ENCODE results near the gene IGFALS. TPM values are rescaled to one million over a fixed set of nuclear protein-coding genes. Genes with fewer than 3 reads are reported as not detected.

The IGFALS gene
- total and polyA plus RNA-seq, 2 of the 4 experiments (the other 2 are of a cell fraction): not detected

GRCh38 chr16:1768767-1769401, 24.6 kb downstream of the IGFALS start:
- WGBS, 2 experiments (ENCODE audit: extremely low coverage in 2 of 2, insufficient read length in 1 of 2): 88% methylated on average over 6 of the region's 26 CpGs; no CpG with 5 or more reads in 1 of the 2 experiments

More at GRCh38 chr16:1768767-1769401, 24.6 kb downstream of the IGFALS start:
- Histone ChIP-seq H4K8ac (ENCODE audit: low read depth in 2 of 2, low read length in 2 of 2) (no peak overlapping the region), H3K36me3 (ENCODE audit: control insufficient read depth, insufficient read depth, low read length) (peaks cover 54% of the 10 kb centered on the region), H3K27ac (ENCODE audit: insufficient read depth, low read length) (no peak overlapping the region), H3K79me1 (ENCODE audit: low read depth in 1 of 2, low read length in 2 of 2) (peaks cover 7 to 32% of the 10 kb centered on the region in 2 experiments; a peak in 3 of 4 replicates), H4K20me1 (ENCODE audit: insufficient read depth, low read length) (peaks cover 25% of the 10 kb centered on the region), H3K18ac (ENCODE audit: low read depth, low read length) (no peak overlapping the region), H2AK9ac (replicated peaks; ENCODE audit: low read depth, low read length, poor library complexity) (no peak overlapping the region), H3K27me3 (ENCODE audit: control insufficient read depth, insufficient read depth, low read length) (no peaks in the 10 kb centered on the region), H3K4ac (ENCODE audit: low read depth, low read length) (no peak overlapping the region), H2BK20ac (ENCODE audit: low read depth, low read length) (no peak overlapping the region), H2BK120ac (ENCODE audit: low read depth, low read length) (no peak overlapping the region), H3K9me3 (ENCODE audit: control insufficient read depth, insufficient read depth, low read length) (no peaks in the 10 kb centered on the region), H3K56ac (ENCODE audit: extremely low read depth, insufficient read depth, low read length) (no peak overlapping the region), H3K14ac (replicated peaks; ENCODE audit: low read depth, low read length) (no peak overlapping the region), H3K4me1 (ENCODE audit: control insufficient read depth, insufficient read depth, low read length) (peaks cover 5% of the 10 kb centered on the region), H3K4me2 (ENCODE audit: low read depth, low read length) (no peak overlapping the region), H3K9me1 (ENCODE audit: insufficient read depth, low read length) (no peaks in the 10 kb centered on the region), H3K4me3 (ENCODE audit: insufficient read depth, low read depth, low read length) (no peak overlapping the region), H4K5ac (ENCODE audit: low read depth, low read length) (no peak overlapping the region), H4K91ac (ENCODE audit: insufficient read depth, low read depth, low read length) (no peak overlapping the region), H3K23ac (ENCODE audit: low read depth, low read length) (no peak overlapping the region), H3K9ac (ENCODE audit: low read depth, low read length) (no peak overlapping the region), H2AFZ (replicated peaks; ENCODE audit: low read length, poor library complexity) (no peak overlapping the region), H2BK5ac (ENCODE audit: low read depth, low read length, poor library complexity, severe bottlenecking) (no peak overlapping the region), H2AK5ac (ENCODE audit: low read depth, low read length) (no peak overlapping the region), H2BK15ac (ENCODE audit: low read depth, low read length) (no peak overlapping the region)
- BruUV-seq (replicated peaks): TSS peak; percentile 57
- DNase-seq: no peak
- dilution Hi-C loops (cut with HindIII; ENCODE audit: low sequenced_read_pairs, unreplicated experiment) (no loop called here), in situ Hi-C loops (cut with MboI; ENCODE audit: low sequenced_read_pairs) (no loop called here), intact Hi-C loops (cut with micrococcal nuclease) (no loop called here)
- CTCF ChIA-PET: no interaction called here
- ATAC-seq (ENCODE audit: low read depth): no peak
- POLR2A ChIA-PET (ENCODE audit: unreplicated experiment): no interaction called here
- TF ChIP-seq MXI1 (IDR thresholded peaks at IDR 0.05; ENCODE audit: borderline replicate concordance, low read depth, low read length) (no peak), ELK1 (IDR thresholded peaks at IDR 0.05; ENCODE audit: borderline replicate concordance, low read depth, low read length) (no peak), FOS (IDR thresholded peaks at IDR 0.05; ENCODE audit: low read depth, low read length) (no peak), CTCF (conservative IDR thresholded peaks at IDR 0.05; ENCODE audit: low read depth, low read length) (no peak), NFE2L2 (IDR thresholded peaks at IDR 0.05; ENCODE audit: low read depth, low read length) (no peak), RFX5 (IDR thresholded peaks at IDR 0.05; ENCODE audit: low read depth, low read length) (no peak), USF2 (IDR thresholded peaks at IDR 0.05; ENCODE audit: low read depth, low read length) (no peak)
